ENCODE measurements around the gene ASPN. TPM values are rescaled to one million over a fixed set of nuclear protein-coding genes. Genes with fewer than 3 reads are reported as not detected.

The ASPN gene
- total and polyA plus RNA-seq, 9 of the 15 experiments (the other 6 are each of a cell fraction or from before 2014, with no cell fraction given): 0.03 to 0.07 TPM; not detected in 7

- intact Hi-C loops (cut with micrococcal nuclease) (no loop called here), in situ Hi-C loops (cut with MboI) (no loop called here)
- Histone ChIP-seq H3K4me1 (replicated peaks in 1 of 2; ENCODE audit: control insufficient read depth in 2 of 2, insufficient read depth in 2 of 2, low read length in 2 of 2) (peaks cover 0 to 8% of the 10 kb centered on the region in 2 experiments; a peak in 4 of 5 replicates), H3K27me3 (ENCODE audit: control insufficient read depth in 2 of 2, insufficient read depth in 2 of 2, low read length in 2 of 2) (no peaks in the 10 kb centered on the region), H3K79me2 (ENCODE audit: control insufficient read depth, insufficient read depth, low read length) (no peaks in the 10 kb centered on the region), H3K9ac (ENCODE audit: insufficient read depth in 1 of 2, low read depth in 2 of 2, low read length in 2 of 2) (no peak overlapping the region), H3K4me2 (ENCODE audit: insufficient read depth, low read length) (no peak overlapping the region), H3K27ac (ENCODE audit: extremely low read depth, low read depth, low read length) (no peak overlapping the region), H3K9me3 (replicated peaks; ENCODE audit: control insufficient read depth, insufficient read depth, low read depth, low read length) (no peaks in the 10 kb centered on the region), H3K36me3 (ENCODE audit: control insufficient read depth, insufficient read depth, low read length) (no peaks in the 10 kb centered on the region), H3K4me3 (no peak overlapping the region), H2AFZ (ENCODE audit: low read depth, low read length) (no peak overlapping the region), H4K20me1 (replicated peaks; ENCODE audit: control insufficient read depth, insufficient read depth, low read length) (no peaks in the 10 kb centered on the region), H3K9me1 (ENCODE audit: control insufficient read depth, insufficient read depth, low read length) (no peaks in the 10 kb centered on the region)
- WGBS (ENCODE audit: insufficient coverage, low coverage, missing lambda C conversion rate): 86% methylated on average over 1 of the region's 1 CpG
- ChIA-PET CTCF (ENCODE audit: low intra/inter-chr PET ratio) (no interaction called here), POLR2A (no interaction called here)
- no TSS peak for BruUV-seq (replicated peaks)
- ATAC-seq (no peak), DNase-seq (ENCODE audit: extremely low read depth in 1 of 4, low spot score in 3 of 4) (no peak), FAIRE-seq (no peak)
- TF ChIP-seq RBBP5 (IDR thresholded peaks at IDR 0.05; ENCODE audit: borderline replicate concordance, insufficient read depth, low read length, poor library complexity, severe bottlenecking) (no peak), CSDE1 (IDR thresholded peaks at IDR 0.05) (no peak), MCM2 (IDR thresholded peaks at IDR 0.05; ENCODE audit: low read depth) (no peak), FUS (optimal IDR thresholded peaks at IDR 0.05; ENCODE audit: low read depth, low read length) (no peak), PYGO2 (tag; IDR thresholded peaks at IDR 0.05) (no peak), BCOR (IDR thresholded peaks at IDR 0.05) (no peak), KLF10 (CRISPR knock-in tag; IDR thresholded peaks at IDR 0.05) (no peak), NCOA1 (IDR thresholded peaks at IDR 0.05; ENCODE audit: low read depth) (no peak), E2F8 (IDR thresholded peaks at IDR 0.05; ENCODE audit: low read depth, partially characterized antibody) (no peak), TEAD4 (IDR thresholded peaks at IDR 0.05; ENCODE audit: low read length) (no peak), TEAD4 (CRISPR knock-in tag; IDR thresholded peaks at IDR 0.05; ENCODE audit: borderline replicate concordance) (no peak), TARDBP (IDR thresholded peaks at IDR 0.05) (no peak), ZSCAN29 (IDR thresholded peaks at IDR 0.05) (no peak), EP400 (IDR thresholded peaks at IDR 0.05) (no peak), PHTF2 (CRISPR knock-in tag; IDR thresholded peaks at IDR 0.05) (no peak)
- TF ChIP-seq, protein P1, sequence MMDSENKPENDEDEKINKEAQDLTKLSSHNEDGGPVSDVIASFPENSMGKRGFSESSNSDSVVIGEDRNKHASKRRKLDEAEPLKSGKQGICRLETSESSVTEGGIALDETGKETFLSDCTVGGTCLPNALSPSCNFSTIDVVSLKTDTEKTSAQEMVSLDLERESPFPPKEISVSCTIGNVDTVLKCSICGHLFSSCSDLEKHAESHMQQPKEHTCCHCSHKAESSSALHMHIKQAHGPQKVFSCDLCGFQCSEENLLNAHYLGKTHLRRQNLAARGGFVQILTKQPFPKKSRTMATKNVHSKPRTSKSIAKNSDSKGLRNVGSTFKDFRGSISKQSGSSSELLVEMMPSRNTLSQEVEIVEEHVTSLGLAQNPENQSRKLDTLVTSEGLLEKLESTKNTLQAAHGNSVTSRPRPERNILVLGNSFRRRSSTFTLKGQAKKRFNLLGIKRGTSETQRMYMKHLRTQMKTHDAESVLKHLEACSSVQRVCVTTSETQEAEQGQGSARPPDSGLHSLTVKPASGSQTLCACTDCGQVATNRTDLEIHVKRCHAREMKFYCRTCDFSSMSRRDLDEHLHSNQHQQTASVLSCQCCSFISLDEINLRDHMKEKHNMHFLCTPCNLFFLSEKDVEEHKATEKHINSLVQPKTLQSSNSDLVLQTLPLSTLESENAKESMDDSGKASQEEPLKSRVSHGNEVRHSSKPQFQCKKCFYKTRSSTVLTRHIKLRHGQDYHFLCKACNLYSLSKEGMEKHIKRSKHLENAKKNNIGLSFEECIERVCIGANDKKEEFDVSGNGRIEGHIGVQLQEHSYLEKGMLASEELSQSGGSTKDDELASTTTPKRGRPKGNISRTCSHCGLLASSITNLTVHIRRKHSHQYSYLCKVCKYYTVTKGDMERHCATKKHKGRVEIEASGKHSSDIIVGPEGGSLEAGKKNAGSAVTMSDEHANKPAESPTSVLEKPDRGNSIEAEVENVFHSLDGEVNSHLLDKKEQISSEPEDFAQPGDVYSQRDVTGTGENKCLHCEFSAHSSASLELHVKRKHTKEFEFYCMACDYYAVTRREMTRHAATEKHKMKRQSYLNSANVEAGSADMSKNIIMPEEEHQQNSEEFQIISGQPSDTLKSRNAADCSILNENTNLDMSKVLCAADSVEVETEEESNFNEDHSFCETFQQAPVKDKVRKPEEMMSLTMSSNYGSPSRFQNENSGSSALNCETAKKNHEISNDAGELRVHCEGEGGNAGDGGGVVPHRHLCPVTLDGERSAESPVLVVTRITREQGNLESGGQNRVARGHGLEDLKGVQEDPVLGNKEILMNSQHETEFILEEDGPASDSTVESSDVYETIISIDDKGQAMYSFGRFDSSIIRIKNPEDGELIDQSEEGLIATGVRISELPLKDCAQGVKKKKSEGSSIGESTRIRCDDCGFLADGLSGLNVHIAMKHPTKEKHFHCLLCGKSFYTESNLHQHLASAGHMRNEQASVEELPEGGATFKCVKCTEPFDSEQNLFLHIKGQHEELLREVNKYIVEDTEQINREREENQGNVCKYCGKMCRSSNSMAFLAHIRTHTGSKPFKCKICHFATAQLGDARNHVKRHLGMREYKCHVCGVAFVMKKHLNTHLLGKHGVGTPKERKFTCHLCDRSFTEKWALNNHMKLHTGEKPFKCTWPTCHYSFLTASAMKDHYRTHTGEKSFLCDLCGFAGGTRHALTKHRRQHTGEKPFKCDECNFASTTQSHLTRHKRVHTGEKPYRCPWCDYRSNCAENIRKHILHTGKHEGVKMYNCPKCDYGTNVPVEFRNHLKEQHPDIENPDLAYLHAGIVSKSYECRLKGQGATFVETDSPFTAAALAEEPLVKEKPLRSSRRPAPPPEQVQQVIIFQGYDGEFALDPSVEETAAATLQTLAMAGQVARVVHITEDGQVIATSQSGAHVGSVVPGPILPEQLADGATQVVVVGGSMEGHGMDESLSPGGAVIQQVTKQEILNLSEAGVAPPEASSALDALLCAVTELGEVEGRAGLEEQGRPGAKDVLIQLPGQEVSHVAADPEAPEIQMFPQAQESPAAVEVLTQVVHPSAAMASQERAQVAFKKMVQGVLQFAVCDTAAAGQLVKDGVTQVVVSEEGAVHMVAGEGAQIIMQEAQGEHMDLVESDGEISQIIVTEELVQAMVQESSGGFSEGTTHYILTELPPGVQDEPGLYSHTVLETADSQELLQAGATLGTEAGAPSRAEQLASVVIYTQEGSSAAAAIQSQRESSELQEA (IDR thresholded peaks at IDR 0.05; ENCODE audit: low read depth): no peak
Measured at GRCh38 chr9:92528522-92528849, 46.2 kb upstream of the ASPN start.

Data from K562 (cell line).